ENCODE data around the gene ABLIM1. TPM values are rescaled to one million over a fixed set of nuclear protein-coding genes. Genes with fewer than 3 reads are reported as not detected.
A peak's percentile ranks its signal among the peaks of the same experiment; 100 is the strongest.

The ABLIM1 gene
- total and polyA plus RNA-seq, 3 donors from 2014 or later = 90.0 to 137 (median 128) TPM

- no peak for DNase-seq
- TF ChIP-seq CTCF (IDR thresholded peaks at IDR 0.05) (no peak), POLR2A (IDR thresholded peaks at IDR 0.05) (no peak)
- H3K27ac ChIP-seq = peak overlapping the region in 1 of 2 donors; percentile 29
- 61 to 72% methylated on average over 5 of the region's 5 CpGs for WGBS, 2 donors
- no peak overlapping the region for H3K4me3 ChIP-seq
- H3K9me3 ChIP-seq = no peaks in the 10 kb centered on the region
- intact Hi-C loops (cut with DNase I; ENCODE audit: low total_unique reads) = no loop called here
- peaks cover 5% of the 10 kb centered on the region for H3K4me1 ChIP-seq
- no peaks in the 10 kb centered on the region for H3K36me3 ChIP-seq (ENCODE audit: low read depth, missing control alignments)
- H3K27me3 ChIP-seq = no peaks in the 10 kb centered on the region
Measured at GRCh38 chr10:114513381-114513792, 144.7 kb downstream of the ABLIM1 start.

- no peaks in the 10 kb centered on the region for H3K36me3 ChIP-seq (ENCODE audit: low read depth, missing control alignments)
- TF ChIP-seq CTCF (IDR thresholded peaks at IDR 0.05) (no peak), POLR2A (IDR thresholded peaks at IDR 0.05) (no peak)
- 59 to 66% methylated on average over 5 of the region's 5 CpGs for WGBS, 2 donors
- DNase-seq = no peak
- H3K9me3 ChIP-seq = no peaks in the 10 kb centered on the region
- no peak overlapping the region for H3K4me3 ChIP-seq
- peaks cover 17% of the 10 kb centered on the region for H3K4me1 ChIP-seq
- peak overlapping the region; percentile 7 to 52 for H3K27ac ChIP-seq
- intact Hi-C loops (cut with DNase I; ENCODE audit: low total_unique reads) = no loop called here
- no peaks in the 10 kb centered on the region for H3K27me3 ChIP-seq
Measured at GRCh38 chr10:114511881-114512280, 146.2 kb downstream of the ABLIM1 start.

- peak overlapping the region; percentile 22 to 82 for H3K27ac ChIP-seq
- peak; percentile 61 for DNase-seq
- TF ChIP-seq POLR2A (IDR thresholded peaks at IDR 0.05) = no peak
- TF ChIP-seq CTCF (IDR thresholded peaks at IDR 0.05) = no peak
- 42 to 54% methylated on average over 3 of the region's 3 CpGs for WGBS, 2 donors
- no peaks in the 10 kb centered on the region for H3K27me3 ChIP-seq
- no peaks in the 10 kb centered on the region for H3K36me3 ChIP-seq (ENCODE audit: low read depth, missing control alignments)
- peaks cover 50% of the 10 kb centered on the region for H3K4me1 ChIP-seq
- H3K4me3 ChIP-seq = no peak overlapping the region
- H3K9me3 ChIP-seq = no peaks in the 10 kb centered on the region
- intact Hi-C loops (cut with DNase I; ENCODE audit: low total_unique reads) = no loop called here
Measured at GRCh38 chr10:114508376-114508775, 149.7 kb downstream of the ABLIM1 start.

- Histone ChIP-seq H3K36me3 (ENCODE audit: low read depth, missing control alignments) (no peaks in the 10 kb centered on the region), H3K9me3 (no peaks in the 10 kb centered on the region), H3K27me3 (no peaks in the 10 kb centered on the region), H3K27ac (peak overlapping the region; percentile 67 to 82), H3K4me1 (peaks cover 58% of the 10 kb centered on the region), H3K4me3 (no peak overlapping the region)
- intact Hi-C loops (cut with DNase I; ENCODE audit: low total_unique reads) = no loop called here
- no peak for DNase-seq
- TF ChIP-seq CTCF (IDR thresholded peaks at IDR 0.05) (no peak), POLR2A (IDR thresholded peaks at IDR 0.05) (no peak)
- 14 to 40% methylated on average over 2 to 4 of the region's 4 CpGs for WGBS, 2 donors
Measured at GRCh38 chr10:114507449-114507848, 150.6 kb downstream of the ABLIM1 start.

GRCh38 chr10:114506871-114507385 is 151.1 kb downstream of the ABLIM1 start:
- no peaks in the 10 kb centered on the region for H3K36me3 ChIP-seq (ENCODE audit: low read depth, missing control alignments)
- peaks cover 55% of the 10 kb centered on the region for H3K4me1 ChIP-seq
- no peaks in the 10 kb centered on the region for H3K27me3 ChIP-seq
- peak overlapping the region; percentile 67 to 82 for H3K27ac ChIP-seq
- no peak for DNase-seq
- H3K9me3 ChIP-seq = no peaks in the 10 kb centered on the region
- no peak overlapping the region for H3K4me3 ChIP-seq
- intact Hi-C loops (cut with DNase I; ENCODE audit: low total_unique reads) = no loop called here
- WGBS, 2 donors = 43 to 59% methylated on average over 3 of the region's 3 CpGs
- TF ChIP-seq CTCF (IDR thresholded peaks at IDR 0.05) (no peak), POLR2A (IDR thresholded peaks at IDR 0.05) (no peak)

Measured in testis (tissue), 3 donors.